Lung (tissue), 12 donors: Measurements from ENCODE around the gene ASTL. TPM values are rescaled to one million over a fixed set of nuclear protein-coding genes. Genes with fewer than 3 reads are reported as not detected.

ENCODE experiments used
- ATAC-seq: fragments of 200-7000 bp; cut with Tn5 transposase; one replicate; pipeline ENCODE4 v1.9.1; 2020; ENCODE audit warnings: moderate number of reproducible peaks; ENCODE audit not compliant: insufficient read depth, low FRiP score
- DNase-seq, 3 donors: peaks; one replicate each; pipeline ENCODE4 v3.0.0-alpha.2; 2013 to 2017
- H3K27ac ChIP-seq, 2 donors: one replicate each; pipeline ENCODE4 v1.5.1; 2013; ENCODE audit warnings: mild to moderate bottlenecking in 2 of 2, moderate library complexity in 2 of 2, control low read depth in 1 of 2, inconsistent platforms in 1 of 2, low read depth in 1 of 2, low read length in 1 of 2
- H3K27me3 ChIP-seq, 3 donors: one replicate each; pipeline ENCODE4 v1.5.1; 2013; ENCODE audit warnings: low read length in 2 of 3; ENCODE audit not compliant: control insufficient read depth in 3 of 3, insufficient read depth in 3 of 3
- H3K36me3 ChIP-seq, 4 donors: one replicate each; pipeline ENCODE4 v1.5.1; 2013; ENCODE audit warnings: low read length in 4 of 4, mild to moderate bottlenecking in 1 of 4, moderate library complexity in 1 of 4; ENCODE audit not compliant: control insufficient read depth in 4 of 4, insufficient read depth in 4 of 4
- H3K4me1 ChIP-seq, 5 donors: one replicate each; pipeline ENCODE4 v1.5.1; 2013; ENCODE audit warnings: low read length in 5 of 5, mild to moderate bottlenecking in 2 of 5, moderate library complexity in 1 of 5; ENCODE audit not compliant: control insufficient read depth in 5 of 5, insufficient read depth in 5 of 5
- H3K4me3 ChIP-seq: one replicate; pipeline ENCODE4 v1.5.1; 2013; ENCODE audit warnings: mild to moderate bottlenecking, control low read depth, moderate library complexity
- H3K9ac ChIP-seq, 2 donors: one replicate each; pipeline ENCODE4 v1.5.1; 2013; ENCODE audit warnings: low read length in 2 of 2, control low read depth in 1 of 2; ENCODE audit not compliant: insufficient read depth in 1 of 2
- H3K9me3 ChIP-seq, 4 donors: one replicate each; pipeline ENCODE4 v1.5.1; 2013; ENCODE audit warnings: low read length in 3 of 4, mild to moderate bottlenecking in 1 of 4, moderate library complexity in 1 of 4; ENCODE audit not compliant: control insufficient read depth in 4 of 4, insufficient read depth in 3 of 4
- WGBS, 2 donors: extraction: QIAGEN DNeasy Blood & Tissue Kit; methylation state at CpG; one replicate each; pipeline ENCODE4 v1.1.7; 2013; 5-methylcytosine and 5-hydroxymethylcytosine counted together
- polyA plus RNA-seq, 2 donors: library from polyadenylated mRNA; stranded (reverse); fragments of 200-250 nt; gene quantifications; one replicate each; pipeline ENCODE4 v1.2.1, GENCODE V29; 2013
- total RNA-seq, 2 donors: library from RNA; depleted of rRNA in 1 of 2; stranded (reverse); fragments of >200 nt in 1 of 2; gene quantifications; one replicate each; pipeline ENCODE4 v1.2.1, GENCODE V29; 2014 to 2021
- TF ChIP-seq, protein P1 (sequence below): IDR thresholded peaks from 2 replicates; pipeline ENCODE4 v1.5.1; 2012; ENCODE audit warnings: mild to moderate bottlenecking; ENCODE audit errors: control extremely low read depth, extremely low read depth
- donor health status: control.
- donor health status: control.
- donor health status: Bipolar disorder and iron deficiency.
- donor health status: healthy.
- donor health status: DM: yes; HTN: yes; CAD: no.

Gene ASTL
- total and polyA plus RNA-seq, 4 donors, result 0.14 to 0.34 TPM; not detected in 2

DNA sequence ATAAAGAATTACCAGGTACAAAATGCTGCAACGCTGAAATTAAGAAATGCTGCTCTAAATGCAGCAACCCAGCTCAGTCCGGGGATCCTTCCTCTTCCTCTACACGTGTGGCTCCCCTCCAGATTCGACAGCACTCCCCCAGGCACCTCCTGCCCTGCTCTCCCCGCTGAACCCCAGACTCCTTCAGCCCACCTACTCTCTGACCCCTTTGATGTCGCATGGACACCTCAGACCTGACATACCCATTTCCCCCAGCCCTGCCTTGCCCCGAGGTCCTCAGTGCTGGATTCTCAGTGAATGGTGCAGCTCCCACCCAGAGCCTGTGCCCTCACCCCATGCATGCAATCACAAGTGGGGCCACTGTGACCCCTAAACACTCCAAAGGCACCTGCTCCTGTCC is 17.3 kb downstream of the ASTL start:
- TF ChIP-seq, protein P1, sequence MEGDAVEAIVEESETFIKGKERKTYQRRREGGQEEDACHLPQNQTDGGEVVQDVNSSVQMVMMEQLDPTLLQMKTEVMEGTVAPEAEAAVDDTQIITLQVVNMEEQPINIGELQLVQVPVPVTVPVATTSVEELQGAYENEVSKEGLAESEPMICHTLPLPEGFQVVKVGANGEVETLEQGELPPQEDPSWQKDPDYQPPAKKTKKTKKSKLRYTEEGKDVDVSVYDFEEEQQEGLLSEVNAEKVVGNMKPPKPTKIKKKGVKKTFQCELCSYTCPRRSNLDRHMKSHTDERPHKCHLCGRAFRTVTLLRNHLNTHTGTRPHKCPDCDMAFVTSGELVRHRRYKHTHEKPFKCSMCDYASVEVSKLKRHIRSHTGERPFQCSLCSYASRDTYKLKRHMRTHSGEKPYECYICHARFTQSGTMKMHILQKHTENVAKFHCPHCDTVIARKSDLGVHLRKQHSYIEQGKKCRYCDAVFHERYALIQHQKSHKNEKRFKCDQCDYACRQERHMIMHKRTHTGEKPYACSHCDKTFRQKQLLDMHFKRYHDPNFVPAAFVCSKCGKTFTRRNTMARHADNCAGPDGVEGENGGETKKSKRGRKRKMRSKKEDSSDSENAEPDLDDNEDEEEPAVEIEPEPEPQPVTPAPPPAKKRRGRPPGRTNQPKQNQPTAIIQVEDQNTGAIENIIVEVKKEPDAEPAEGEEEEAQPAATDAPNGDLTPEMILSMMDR, result no peak
- peaks cover 0 to 18% (median 12%) of the 10 kb centered on the region in 3 donors for H3K27me3 ChIP-seq
- no peak for ATAC-seq
- WGBS, 2 donors, result 42 to 50% methylated on average over 7 of the region's 7 CpGs
- no peak overlapping the region for H3K27ac ChIP-seq
- peaks cover 0 to 2% (median 0%) of the 10 kb centered on the region in 4 donors for H3K9me3 ChIP-seq
- H3K4me1 ChIP-seq, result peaks cover 0 to 7% (median 4%) of the 10 kb centered on the region in 5 donors
- H3K9ac ChIP-seq, result no peak overlapping the region
- H3K36me3 ChIP-seq, result no peaks in the 10 kb centered on the region
- no peak for DNase-seq
- H3K4me3 ChIP-seq, result no peak overlapping the region

DNA sequence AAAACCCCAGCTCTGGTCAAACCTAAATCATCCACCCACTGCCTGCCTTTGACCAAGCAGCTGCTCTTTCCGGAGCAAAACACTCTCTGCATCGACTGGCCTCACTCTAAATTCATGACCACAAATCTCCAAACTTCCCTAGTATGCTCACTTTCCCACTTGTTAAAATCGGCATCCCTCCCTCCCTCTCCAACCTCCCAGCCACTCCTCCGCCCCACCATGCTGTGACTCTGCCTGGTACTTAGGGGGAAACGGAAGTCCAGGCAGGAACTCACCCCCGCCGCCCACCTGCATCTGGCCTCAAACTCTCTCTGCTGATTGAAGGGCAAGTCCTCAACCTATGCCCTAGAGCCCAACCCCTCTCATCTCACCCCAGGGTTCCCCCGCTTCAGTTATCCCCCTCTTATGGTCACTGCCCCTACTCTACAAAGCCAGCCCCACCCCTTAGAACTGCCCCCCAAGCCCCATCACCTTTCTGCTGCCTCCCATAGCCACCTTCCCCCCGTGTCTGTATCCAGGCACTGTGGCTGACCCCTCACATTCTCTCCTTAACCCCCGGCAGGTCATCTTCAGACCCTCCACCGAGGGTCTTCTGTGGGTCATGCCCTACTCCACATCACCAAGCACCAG is 18.1 kb downstream of the ASTL start:
- DNase-seq, result no peak
- Histone ChIP-seq H3K27ac (no peak overlapping the region), H3K27me3 (peaks cover 0 to 26% (median 12%) of the 10 kb centered on the region in 3 donors), H3K4me1 (peaks cover 0 to 7% (median 4%) of the 10 kb centered on the region in 5 donors), H3K9me3 (peaks cover 0 to 2% (median 0%) of the 10 kb centered on the region in 4 donors), H3K36me3 (no peaks in the 10 kb centered on the region), H3K4me3 (no peak overlapping the region), H3K9ac (no peak overlapping the region)
- TF ChIP-seq, protein P1, result no peak
- ATAC-seq, result no peak
- 23 to 36% methylated on average over 11 of the region's 11 CpGs for WGBS, 2 donors

DNA sequence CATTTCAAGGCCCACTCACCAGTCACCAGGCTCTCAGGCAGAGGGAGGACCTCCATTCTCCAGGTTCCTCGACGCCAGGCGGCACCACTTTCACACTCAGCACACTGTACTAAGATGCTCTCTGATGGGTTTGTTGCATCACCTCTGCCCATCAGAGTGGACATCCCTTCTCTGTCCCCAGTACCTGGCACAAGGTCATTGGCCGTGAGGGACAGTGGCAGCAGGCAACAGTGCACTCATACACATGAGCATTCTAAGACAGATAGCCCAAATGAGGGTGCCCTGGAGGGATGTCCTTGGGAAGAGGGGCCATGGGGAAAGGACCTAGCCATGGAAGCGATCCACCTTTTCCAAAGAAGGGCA is 18.9 kb downstream of the ASTL start:
- H3K27me3 ChIP-seq, result peaks cover 0 to 26% (median 12%) of the 10 kb centered on the region in 3 donors
- 97 to 98% methylated on average over 5 of the region's 5 CpGs for WGBS, 2 donors
- H3K9ac ChIP-seq, result no peak overlapping the region
- ATAC-seq, result no peak
- no peak for DNase-seq
- no peak overlapping the region for H3K27ac ChIP-seq
- H3K4me1 ChIP-seq, result peaks cover 0 to 7% (median 4%) of the 10 kb centered on the region in 5 donors
- no peaks in the 10 kb centered on the region for H3K36me3 ChIP-seq
- peaks cover 0 to 2% (median 0%) of the 10 kb centered on the region in 4 donors for H3K9me3 ChIP-seq
- TF ChIP-seq, protein P1, result no peak
- H3K4me3 ChIP-seq, result no peak overlapping the region
